ENCODE results near the gene PITRM1.

The PITRM1 gene

DNA sequence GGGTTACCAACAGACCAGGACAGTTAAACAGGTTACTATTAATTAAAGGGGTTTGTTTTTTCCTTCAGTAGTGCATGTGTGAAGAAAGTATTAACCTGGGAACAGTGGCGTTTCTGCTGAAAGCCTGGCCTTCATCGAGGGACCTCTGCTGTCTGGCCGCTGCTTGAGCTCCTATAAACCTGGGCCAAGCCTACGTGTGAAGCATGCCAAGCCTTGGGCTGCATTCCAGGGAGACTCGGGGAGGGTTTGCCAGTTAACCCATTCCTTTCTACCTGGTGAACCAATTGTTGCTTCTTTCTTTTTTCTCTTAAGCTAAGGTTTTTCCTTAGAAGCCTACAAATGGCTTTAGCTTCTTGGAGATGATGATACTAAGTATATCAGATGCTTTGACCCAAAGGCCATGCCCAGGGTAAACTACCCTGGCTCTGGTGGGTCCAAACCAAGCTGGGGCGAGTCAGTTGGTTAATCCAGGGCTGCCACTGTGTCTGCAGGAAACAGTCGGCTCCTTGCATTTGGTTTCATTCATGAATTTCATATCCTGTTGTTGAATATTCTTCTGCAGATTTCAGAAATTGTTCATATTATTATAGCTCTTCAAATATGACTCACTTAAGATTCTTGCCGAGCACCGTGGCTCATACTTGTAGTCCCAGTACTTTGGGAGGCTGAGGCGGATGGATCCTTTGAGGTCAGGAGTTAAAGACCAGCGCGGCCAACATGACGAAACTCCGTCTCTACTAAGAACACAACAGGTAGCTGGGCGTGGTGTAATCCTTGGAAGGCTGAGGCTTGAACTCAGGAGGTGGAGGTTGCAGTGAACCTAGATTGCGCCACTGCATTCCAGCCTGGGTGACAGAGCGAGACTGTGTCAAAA lies 81.4 kb downstream of the PITRM1 start:
- TF ChIP-seq, protein P1, sequence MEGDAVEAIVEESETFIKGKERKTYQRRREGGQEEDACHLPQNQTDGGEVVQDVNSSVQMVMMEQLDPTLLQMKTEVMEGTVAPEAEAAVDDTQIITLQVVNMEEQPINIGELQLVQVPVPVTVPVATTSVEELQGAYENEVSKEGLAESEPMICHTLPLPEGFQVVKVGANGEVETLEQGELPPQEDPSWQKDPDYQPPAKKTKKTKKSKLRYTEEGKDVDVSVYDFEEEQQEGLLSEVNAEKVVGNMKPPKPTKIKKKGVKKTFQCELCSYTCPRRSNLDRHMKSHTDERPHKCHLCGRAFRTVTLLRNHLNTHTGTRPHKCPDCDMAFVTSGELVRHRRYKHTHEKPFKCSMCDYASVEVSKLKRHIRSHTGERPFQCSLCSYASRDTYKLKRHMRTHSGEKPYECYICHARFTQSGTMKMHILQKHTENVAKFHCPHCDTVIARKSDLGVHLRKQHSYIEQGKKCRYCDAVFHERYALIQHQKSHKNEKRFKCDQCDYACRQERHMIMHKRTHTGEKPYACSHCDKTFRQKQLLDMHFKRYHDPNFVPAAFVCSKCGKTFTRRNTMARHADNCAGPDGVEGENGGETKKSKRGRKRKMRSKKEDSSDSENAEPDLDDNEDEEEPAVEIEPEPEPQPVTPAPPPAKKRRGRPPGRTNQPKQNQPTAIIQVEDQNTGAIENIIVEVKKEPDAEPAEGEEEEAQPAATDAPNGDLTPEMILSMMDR (IDR thresholded peaks at IDR 0.05; ENCODE audit: low read depth, low read length), result no peak
- DNase-seq (ENCODE audit: extremely low read depth, low read depth), result no peak

DNA sequence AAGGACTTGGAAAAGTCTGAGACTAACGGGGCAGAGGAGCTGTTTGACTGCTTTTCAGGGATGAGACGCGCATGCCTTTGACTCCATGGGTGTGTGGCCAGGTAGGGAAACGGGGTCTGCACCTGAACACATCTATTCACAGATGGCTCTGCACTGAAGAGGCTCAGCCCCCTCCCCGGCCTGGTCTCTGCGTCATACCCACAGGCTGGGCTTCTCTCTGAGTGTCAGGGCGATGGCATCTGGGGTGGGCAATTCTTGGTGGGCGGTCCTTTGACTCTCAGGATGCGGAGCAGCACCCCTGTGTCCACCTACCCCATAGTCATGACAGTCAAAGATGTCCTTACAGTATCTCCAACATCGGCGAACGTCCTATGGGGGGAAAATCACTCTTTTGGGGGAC lies 82.2 kb downstream of the PITRM1 start:
- TF ChIP-seq, protein P1 (IDR thresholded peaks at IDR 0.05; ENCODE audit: low read depth, low read length), result no peak
- no peak for DNase-seq (ENCODE audit: extremely low read depth, low read depth)
